Measurements from ENCODE around the gene MAGI2. TPM values are rescaled to one million over a fixed set of nuclear protein-coding genes. Genes with fewer than 3 reads are reported as not detected.

The MAGI2 gene
- total and polyA plus RNA-seq, 2 donors (not counting 3 experiments of a cell fraction or from before 2014, with no cell fraction given): 0.28 to 6.0 TPM

DNA sequence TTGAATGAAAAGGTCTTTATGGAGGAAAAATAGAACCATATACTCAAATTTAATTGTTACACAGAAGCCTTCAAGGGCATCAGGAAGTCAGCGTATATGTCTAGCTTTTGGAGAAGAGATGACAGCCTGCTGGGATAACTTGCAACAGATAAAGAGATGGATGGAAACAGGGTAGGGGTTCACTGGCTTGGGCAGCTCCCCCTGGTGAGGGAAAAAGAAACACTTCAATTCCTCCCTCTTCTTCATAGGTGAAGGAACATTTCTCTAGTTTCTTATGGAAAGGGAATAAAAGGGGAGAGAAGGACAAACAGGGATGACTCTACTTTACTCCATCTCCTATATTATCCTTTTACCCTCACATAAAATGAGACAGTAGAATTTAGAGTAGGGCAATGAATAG, 1019.2 kb downstream of the MAGI2 start:
- intact Hi-C loops (cut with micrococcal nuclease) (no loop called here), dilution Hi-C loops (cut with MboI; ENCODE audit: extremely low pct_ligation_motif_present, low sequenced_read_pairs) (no loop called here)
- no peaks in the 10 kb centered on the region for H3K79me2 ChIP-seq (ENCODE audit: control insufficient read depth, insufficient read depth, low read length)

DNA sequence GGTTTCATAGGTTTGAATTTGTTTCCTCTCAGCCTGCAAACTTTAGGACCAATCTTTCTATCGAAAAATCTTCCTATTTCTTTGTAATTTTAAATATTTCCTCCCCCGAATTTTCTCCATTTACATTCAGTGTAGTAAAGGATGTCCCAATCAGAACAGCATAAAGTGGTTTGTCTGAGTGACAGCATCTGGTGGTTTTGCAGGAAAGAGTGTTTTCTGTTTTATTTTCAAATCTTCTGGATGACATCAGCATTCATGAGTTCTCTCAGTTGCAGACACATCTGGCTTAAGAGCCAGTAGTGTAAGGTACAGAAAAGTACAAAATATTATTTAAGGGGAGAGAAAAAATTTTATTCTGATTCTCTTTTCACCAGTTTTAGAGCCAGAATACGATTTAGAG, 1020.0 kb downstream of the MAGI2 start:
- DNase-seq (ENCODE audit: low read depth, low spot score): no peak
- H4K20me1 ChIP-seq (replicated peaks; ENCODE audit: control insufficient read depth, extremely low read depth, insufficient read depth, low read length): no peaks in the 10 kb centered on the region
- no TSS peak for BruUV-seq (replicated peaks)
- H3K9me3 ChIP-seq (replicated peaks; ENCODE audit: control insufficient read depth, insufficient read depth, low read length): no peaks in the 10 kb centered on the region
- CTCF ChIA-PET: interaction anchor here (1.1 kb wide), 1 partner anchor 299 kb away, joined by 5 read pairs; no protein-coding TSS in a partner anchor
- no peak overlapping the region for H3K9ac ChIP-seq (replicated peaks; ENCODE audit: extremely low read depth, insufficient read depth, low read length)
- H3K36me3 ChIP-seq (ENCODE audit: control insufficient read depth in 2 of 2, extremely low read depth in 1 of 2, insufficient read depth in 2 of 2, low read length in 2 of 2): no peaks in the 10 kb centered on the region
- no peaks in the 10 kb centered on the region for H3K27me3 ChIP-seq (ENCODE audit: control insufficient read depth in 2 of 2, insufficient read depth in 2 of 2, low read length in 2 of 2)
- FAIRE-seq: no peak
- no peak overlapping the region for H3K27ac ChIP-seq (ENCODE audit: insufficient read depth, low read depth, low read length)
- H3K79me2 ChIP-seq (ENCODE audit: control insufficient read depth, insufficient read depth, low read length): no peaks in the 10 kb centered on the region
- no peak overlapping the region for H3K4me2 ChIP-seq (ENCODE audit: insufficient read depth, low read length)
- no peak overlapping the region for H3K4me3 ChIP-seq (replicated peaks in 1 of 3; ENCODE audit: insufficient read depth in 1 of 3, low read depth in 1 of 3, low read length in 3 of 3)
- dilution Hi-C loops (cut with MboI; ENCODE audit: extremely low pct_ligation_motif_present, low sequenced_read_pairs): no loop called here
- no peak overlapping the region for H2AFZ ChIP-seq (ENCODE audit: low read depth, low read length)
- intact Hi-C loops (cut with micrococcal nuclease): no loop called here
- H3K9me1 ChIP-seq (replicated peaks; ENCODE audit: control insufficient read depth, extremely low read depth, insufficient read depth, low read length): no peaks in the 10 kb centered on the region
- H3K4me1 ChIP-seq (ENCODE audit: control insufficient read depth, extremely low read depth, insufficient read depth, low read length): no peaks in the 10 kb centered on the region
- POLR2A ChIA-PET: no interaction called here
- TF ChIP-seq, protein P1, sequence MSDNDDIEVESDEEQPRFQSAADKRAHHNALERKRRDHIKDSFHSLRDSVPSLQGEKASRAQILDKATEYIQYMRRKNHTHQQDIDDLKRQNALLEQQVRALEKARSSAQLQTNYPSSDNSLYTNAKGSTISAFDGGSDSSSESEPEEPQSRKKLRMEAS (IDR thresholded peaks at IDR 0.05; ENCODE audit: insufficient read depth, insufficient read length): no peak
- TF ChIP-seq FOS (IDR thresholded peaks at IDR 0.05; ENCODE audit: borderline replicate concordance, insufficient read depth, low read length) (no peak), MYC (IDR thresholded peaks at IDR 0.05; ENCODE audit: low read depth, low read length) (no peak), POLR2A (IDR thresholded peaks at IDR 0.05; ENCODE audit: low read depth, low read length) (no peak), JUN (IDR thresholded peaks at IDR 0.05; ENCODE audit: borderline replicate concordance, insufficient read depth, insufficient read length, low read depth) (no peak), POLR2AphosphoS5 (IDR thresholded peaks at IDR 0.05; ENCODE audit: insufficient read depth, low read depth, low read length) (no peak), EZH2 (IDR thresholded peaks at IDR 0.05; ENCODE audit: borderline replicate concordance, low read depth, low read length, severe bottlenecking) (no peak), GATA2 (IDR thresholded peaks at IDR 0.05; ENCODE audit: insufficient read depth, insufficient read length, low read depth, low read length) (no peak)
- TF ChIP-seq, protein P2, sequence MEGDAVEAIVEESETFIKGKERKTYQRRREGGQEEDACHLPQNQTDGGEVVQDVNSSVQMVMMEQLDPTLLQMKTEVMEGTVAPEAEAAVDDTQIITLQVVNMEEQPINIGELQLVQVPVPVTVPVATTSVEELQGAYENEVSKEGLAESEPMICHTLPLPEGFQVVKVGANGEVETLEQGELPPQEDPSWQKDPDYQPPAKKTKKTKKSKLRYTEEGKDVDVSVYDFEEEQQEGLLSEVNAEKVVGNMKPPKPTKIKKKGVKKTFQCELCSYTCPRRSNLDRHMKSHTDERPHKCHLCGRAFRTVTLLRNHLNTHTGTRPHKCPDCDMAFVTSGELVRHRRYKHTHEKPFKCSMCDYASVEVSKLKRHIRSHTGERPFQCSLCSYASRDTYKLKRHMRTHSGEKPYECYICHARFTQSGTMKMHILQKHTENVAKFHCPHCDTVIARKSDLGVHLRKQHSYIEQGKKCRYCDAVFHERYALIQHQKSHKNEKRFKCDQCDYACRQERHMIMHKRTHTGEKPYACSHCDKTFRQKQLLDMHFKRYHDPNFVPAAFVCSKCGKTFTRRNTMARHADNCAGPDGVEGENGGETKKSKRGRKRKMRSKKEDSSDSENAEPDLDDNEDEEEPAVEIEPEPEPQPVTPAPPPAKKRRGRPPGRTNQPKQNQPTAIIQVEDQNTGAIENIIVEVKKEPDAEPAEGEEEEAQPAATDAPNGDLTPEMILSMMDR (IDR thresholded peaks at IDR 0.05; ENCODE audit: extremely low read depth in 1 of 2, insufficient read depth in 1 of 2, low read depth in 1 of 2, low read length in 2 of 2): no peak

More for the DNA sequence above, 1019.2 kb downstream of the MAGI2 start:
- ChIA-PET POLR2A (no interaction called here), CTCF (interaction anchor here (0.7 to 1.1 kb wide), 2 partner anchors 11 to 300 kb away, joined by 3 to 5 read pairs; no protein-coding TSS in a partner anchor)
- no peak for DNase-seq (ENCODE audit: low read depth, low spot score)
- no peak for FAIRE-seq
- no peaks in the 10 kb centered on the region for H3K9me1 ChIP-seq (replicated peaks; ENCODE audit: control insufficient read depth, extremely low read depth, insufficient read depth, low read length)
- no peaks in the 10 kb centered on the region for H4K20me1 ChIP-seq (replicated peaks; ENCODE audit: control insufficient read depth, extremely low read depth, insufficient read depth, low read length)
- no peaks in the 10 kb centered on the region for H3K9me3 ChIP-seq (replicated peaks; ENCODE audit: control insufficient read depth, insufficient read depth, low read length)
- TF ChIP-seq FOS (IDR thresholded peaks at IDR 0.05; ENCODE audit: borderline replicate concordance, insufficient read depth, low read length): no peak
- TF ChIP-seq, protein P2 (IDR thresholded peaks at IDR 0.05; ENCODE audit: extremely low read depth in 1 of 2, insufficient read depth in 1 of 2, low read depth in 1 of 2, low read length in 2 of 2): peak in 1 of 2 donors; percentile 17
- no peak for TF ChIP-seq EZH2 (IDR thresholded peaks at IDR 0.05; ENCODE audit: borderline replicate concordance, low read depth, low read length, severe bottlenecking)
- no peak overlapping the region for H2AFZ ChIP-seq (ENCODE audit: low read depth, low read length)
- H3K27ac ChIP-seq (ENCODE audit: insufficient read depth, low read depth, low read length): no peak overlapping the region
- no peaks in the 10 kb centered on the region for H3K27me3 ChIP-seq (ENCODE audit: control insufficient read depth in 2 of 2, insufficient read depth in 2 of 2, low read length in 2 of 2)
- no peak overlapping the region for H3K9ac ChIP-seq (replicated peaks; ENCODE audit: extremely low read depth, insufficient read depth, low read length)
- no TSS peak for BruUV-seq (replicated peaks)
- no peak overlapping the region for H3K4me3 ChIP-seq (replicated peaks in 1 of 3; ENCODE audit: insufficient read depth in 1 of 3, low read depth in 1 of 3, low read length in 3 of 3)
- no peak overlapping the region for H3K4me2 ChIP-seq (ENCODE audit: insufficient read depth, low read length)
- no peaks in the 10 kb centered on the region for H3K4me1 ChIP-seq (ENCODE audit: control insufficient read depth, extremely low read depth, insufficient read depth, low read length)
- H3K36me3 ChIP-seq (ENCODE audit: control insufficient read depth in 2 of 2, extremely low read depth in 1 of 2, insufficient read depth in 2 of 2, low read length in 2 of 2): no peaks in the 10 kb centered on the region
